ENCODE results near the gene KCTD13.

GRCh38 chr16:29908719-29909220 lies 17.3 kb downstream of the KCTD13 start:
- TF ChIP-seq E4F1 (IDR thresholded peaks at IDR 0.05; ENCODE audit: borderline replicate concordance, partially characterized antibody) (no peak), MYC (IDR thresholded peaks at IDR 0.05; ENCODE audit: insufficient read depth, insufficient read length, insufficient replicate concordance, low read length, severe bottlenecking) (no peak), SRF (IDR thresholded peaks at IDR 0.05; ENCODE audit: low read depth in 2 of 2, low read length in 2 of 2) (no peak)

Data from GM12878 (cell line).